Pancreas (tissue), 10 donors: ENCODE results near the gene ASB8. TPM values are rescaled to one million over a fixed set of nuclear protein-coding genes. Genes with fewer than 3 reads are reported as not detected.

Experiments
- ATAC-seq, 4 donors: fragments of 200-7000 bp; cut with Tn5 transposase; one replicate each; pipeline versions ENCODE4 v1.8.0 to v1.9.1; 2020; ENCODE audit warnings: mild to moderate bottlenecking in 4 of 4, moderate library complexity in 4 of 4
- DNase-seq, 6 donors: peaks; one replicate each; pipeline ENCODE4 v3.0.0-alpha.2; 2020
- FAIRE-seq: peaks from 2 replicates; lab custom pipeline; 2012; peaks lifted over from hg19 to GRCh38; lab: Jason Lieb, UNC
- H3K27ac ChIP-seq, 4 donors: fragments of 200-600 bp; sonication (generic); 1 replicate in 3 of 4; 2 replicates in 1 of 4; pipeline versions ENCODE4 v1.5.0 to v1.8.0; 2020
- H3K27me3 ChIP-seq, 4 donors: fragments of 200-600 bp; one replicate each; pipeline ENCODE4 v1.8.0; 2021
- H3K36me3 ChIP-seq, 3 donors: fragments of 200-600 bp; sonication (generic) in 1 of 3; one replicate each; pipeline versions ENCODE4 v1.5.0 to v1.8.0; 2020 to 2021
- H3K4me1 ChIP-seq, 3 donors: fragments of 200-600 bp; one replicate each; pipeline ENCODE4 v1.8.0; 2021
- H3K4me3 ChIP-seq, 4 donors: fragments of 200-600 bp; sonication (generic) in 2 of 4; one replicate each; pipeline versions ENCODE4 v1.5.0 to v1.8.0; 2020 to 2021
- H3K9me3 ChIP-seq, 4 donors: fragments of 200-600 bp; one replicate each; pipeline ENCODE4 v1.8.0; 2021
- CTCF ChIP-seq, 4 donors: fragments of 200-600 bp; sonication (generic) in 3 of 4; IDR thresholded peaks; one replicate each; pipeline versions ENCODE4 v1.5.0 to v1.8.0; 2021; ENCODE audit warnings: antibody characterized with exemption in 4 of 4
- WGBS, 2 donors: extraction: QIAGEN DNeasy Blood & Tissue Kit; methylation state at CpG; one replicate each; pipeline ENCODE4 v1.1.7; 2013; 5-methylcytosine and 5-hydroxymethylcytosine counted together
- intact Hi-C, 3 donors: fragments of 100-400 bp; cut with DNase I; formaldehyde crosslinking; loops; one replicate each; pipeline versions ENCODE4 v1.11.1 to v1.14.2; 2022
- microRNA-seq, 2 donors: library from miRNA; unstranded; fragments of <30 nt; microRNA quantifications; one replicate each; pipeline versions ENCODE4 to v1.1.0, GENCODE V29; 2019 to 2020
- polyA plus RNA-seq, 2 donors: library from polyadenylated mRNA; stranded (reverse); fragments of 200-250 nt; gene quantifications; one replicate each; pipeline ENCODE4 v1.2.3, GENCODE V29; 2013
- total RNA-seq, 6 donors: library from RNA; stranded (reverse); fragmentation: NEBNext Ultra II Directional in 4 of 6; extraction: Animal tissue kit (Norgen Biotek cat#: 25700) in 4 of 6; gene quantifications; one replicate each; pipeline versions ENCODE4 v1.2.1 to v1.2.4, GENCODE V29; 2021 to 2023
- donor health status: healthy with polysubstance abuse.
- donor health status: DM: no; HTN: no; CAD: no; lungs with moderate emphysema.
- donor health status: DM: no; HTN: no; CAD: no.
- donor health status: control.
- donor health status: control.
- donor health status: Bipolar disorder and iron deficiency.
- donor health status: DM: yes; HTN: yes; CAD: no.
- donor health status: DM: no; HTN: no; CAD: no.
- donor health status: DM: no; HTN: no; CAD: no.
- donor health status: DM: yes; HTN: yes; CAD: no.

Gene ASB8
- total and polyA plus RNA-seq, 8 donors, result 8.1 to 27.6 (median 19.4) TPM

DNA sequence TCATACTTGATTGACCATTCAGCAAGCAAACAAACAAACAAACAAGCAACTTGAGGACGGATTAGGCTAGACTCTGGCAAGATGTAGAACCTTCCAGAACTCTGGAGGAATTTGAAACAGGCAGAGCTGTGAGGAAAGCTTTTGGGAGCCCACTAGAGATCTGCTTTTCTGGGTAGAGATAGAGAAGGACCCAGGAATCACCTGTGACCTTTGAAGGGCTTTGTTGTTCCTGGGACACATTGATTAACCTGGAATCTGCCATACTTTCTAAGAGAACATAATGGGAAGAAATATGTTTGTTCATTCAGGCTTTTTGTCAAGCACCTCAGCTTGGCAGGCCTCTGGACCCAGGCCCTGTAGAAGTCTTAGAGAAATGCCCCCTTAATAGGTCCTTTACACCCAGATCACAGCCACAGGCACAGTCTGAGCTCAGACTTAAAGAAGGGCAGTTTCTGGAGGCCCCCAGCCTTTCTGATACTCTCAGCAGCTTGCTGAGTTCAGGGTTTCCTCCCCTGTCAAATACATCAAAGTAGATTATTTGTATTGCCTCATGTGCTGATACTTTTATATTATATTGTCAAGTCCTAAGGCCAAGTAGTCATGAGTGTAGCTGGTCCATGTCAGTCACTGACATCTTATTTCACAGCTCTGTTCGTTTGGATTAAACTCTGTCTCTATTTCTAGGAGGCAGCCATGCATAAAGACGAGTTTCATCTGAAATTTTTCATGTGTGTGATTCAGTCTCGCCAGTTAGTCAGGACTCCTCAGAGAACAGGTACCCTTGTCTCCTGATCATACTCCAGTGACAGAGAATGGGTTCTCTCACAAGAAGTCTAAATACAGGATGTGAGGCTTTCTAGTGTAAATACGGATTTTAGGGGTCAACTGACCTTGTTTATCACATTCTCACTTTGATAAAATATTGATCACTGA, 50.4 kb downstream of the ASB8 start:
- Histone ChIP-seq H3K27ac (peak overlapping the region in 3 of 4 donors; percentile 88 to 94 (median 91)), H3K4me1 (peaks cover 6 to 14% (median 11%) of the 10 kb centered on the region in 3 donors), H3K36me3 (no peaks in the 10 kb centered on the region), H3K27me3 (no peaks in the 10 kb centered on the region), H3K9me3 (no peaks in the 10 kb centered on the region), H3K4me3 (peak overlapping the region in 3 of 4 donors; percentile 79 to 95 (median 89))
- no peak for FAIRE-seq
- 52 to 61% methylated on average over 5 of the region's 5 CpGs for WGBS, 2 donors
- no peak for DNase-seq
- intact Hi-C loops, result no loop called here
- ATAC-seq, result no peak
- no peak for TF ChIP-seq CTCF (IDR thresholded peaks at IDR 0.05)

GRCh38 chr12:48105867-48106680, 51.2 kb downstream of the ASB8 start, which contains the start of gene SENP1:
SENP1 (minus strand) TSS chr12:48106079; CDS start chr12:48101472, 4,607 bp downstream.
- peak in 1 of 4 donors; percentile 13 for TF ChIP-seq CTCF (IDR thresholded peaks at IDR 0.05)
- H3K27ac ChIP-seq, result peak within 1 kb of the TSS; percentile 85 to 94 (median 90)
- intact Hi-C loops, result no loop called here
- no peaks in the 10 kb centered on the region for H3K36me3 ChIP-seq
- H3K9me3 ChIP-seq, result no peaks in the 10 kb centered on the region
- 0 to 1% methylated on average over 43 to 49 of the region's 53 CpGs for WGBS, 2 donors
- peak; percentile 84 to 94 (median 88) for DNase-seq
- H3K4me1 ChIP-seq, result peaks cover 6 to 14% (median 11%) of the 10 kb centered on the region in 3 donors
- peak; percentile 95 to 99 (median 98) for ATAC-seq
- no peaks in the 10 kb centered on the region for H3K27me3 ChIP-seq
- no peak for FAIRE-seq
- peak within 1 kb of the TSS; percentile 79 to 95 (median 88) for H3K4me3 ChIP-seq

DNA sequence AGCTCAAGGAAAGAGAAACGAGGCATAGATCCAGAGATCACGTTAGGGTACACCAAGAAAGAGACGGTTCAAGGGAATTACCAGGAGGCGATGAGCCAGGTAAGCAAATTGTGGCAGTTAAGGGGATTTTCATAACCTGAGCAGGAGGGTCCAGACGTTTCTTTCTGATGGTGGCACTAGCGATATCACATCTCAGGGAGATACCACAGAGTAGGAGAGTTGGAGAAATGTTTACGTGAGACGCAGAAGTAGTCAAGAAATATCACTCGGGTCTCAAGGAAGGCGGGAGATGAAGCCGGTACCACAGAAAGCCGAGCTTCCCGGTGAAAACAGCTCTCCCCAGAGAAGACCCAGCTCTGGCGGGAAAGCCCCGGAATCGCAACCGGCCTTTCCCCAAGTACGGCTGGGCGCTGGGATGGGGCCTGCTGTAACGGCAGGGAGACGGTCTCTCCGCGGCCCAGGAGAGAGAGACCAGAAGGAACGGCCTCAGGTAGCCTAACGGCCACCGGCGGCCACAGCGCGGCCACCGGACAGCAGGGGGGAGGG, 51.9 kb downstream of the ASB8 start:
- FAIRE-seq (no peak), ATAC-seq (peak in 1 of 4 donors; percentile 1), DNase-seq (no peak)
- Histone ChIP-seq H3K36me3 (no peaks in the 10 kb centered on the region), H3K4me3 (peak overlapping the region; percentile 79 to 95 (median 88)), H3K9me3 (no peaks in the 10 kb centered on the region), H3K27ac (peak overlapping the region; percentile 85 to 94 (median 90)), H3K27me3 (no peaks in the 10 kb centered on the region), H3K4me1 (peaks cover 6 to 14% (median 11%) of the 10 kb centered on the region in 3 donors)
- no peak for TF ChIP-seq CTCF (IDR thresholded peaks at IDR 0.05)
- WGBS, 2 donors, result 0% methylated on average over 23 to 30 of the region's 30 CpGs
- intact Hi-C loops, result no loop called here

DNA sequence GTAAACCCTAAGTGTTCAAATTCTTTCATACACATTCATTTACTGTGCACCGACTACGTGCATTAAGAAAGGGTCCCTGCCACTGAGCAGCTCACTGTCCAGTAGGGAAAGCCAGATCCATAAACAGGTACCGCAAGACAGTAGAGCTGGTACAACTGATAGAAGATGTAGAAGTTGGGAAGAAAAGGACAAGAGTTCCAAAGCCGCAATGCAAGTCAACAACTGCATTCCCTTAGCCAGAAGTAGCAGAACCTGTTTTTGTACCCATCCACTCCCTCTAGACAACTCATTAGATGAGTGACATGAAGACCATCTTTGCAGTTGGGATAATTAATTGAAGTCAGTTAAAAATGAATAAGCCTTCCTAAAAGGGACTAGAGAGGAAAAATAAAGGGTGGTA, 52.8 kb downstream of the ASB8 start:
- no peak for FAIRE-seq

More for the DNA sequence above, 52.8 kb downstream of the ASB8 start:
- intact Hi-C loops, result no loop called here
- H3K36me3 ChIP-seq, result no peaks in the 10 kb centered on the region
- H3K4me3 ChIP-seq, result peak overlapping the region in 2 of 4 donors; percentile 89 to 95
- 41 to 43% methylated on average over 4 of the region's 4 CpGs for WGBS, 2 donors
- ATAC-seq, result no peak
- H3K4me1 ChIP-seq, result peaks cover 6 to 14% (median 11%) of the 10 kb centered on the region in 3 donors
- H3K27me3 ChIP-seq, result no peaks in the 10 kb centered on the region
- no peak for TF ChIP-seq CTCF (IDR thresholded peaks at IDR 0.05)
- H3K27ac ChIP-seq, result no peak overlapping the region
- no peaks in the 10 kb centered on the region for H3K9me3 ChIP-seq
- no peak for DNase-seq

Small RNA genes within 50 kb of the gene (microRNA-seq; reads per million reads assigned to microRNA genes)
- gene MIR6505, result 0 to 1.8 reads per million in 2 donors

Other genes with a start within 250 kb of the ASB8 start
- 10 to 100 TPM; 25.6 to 42.1 (median 31.7) TPM for gene TMEM106C, start 193.9 kb downstream of the ASB8 start, total RNA-seq
- 10 to 100 TPM; 24.7 to 44.7 TPM for gene TMEM106C, start 193.9 kb downstream of the ASB8 start, polyA plus RNA-seq
- under 1 TPM in 1 of 6 donors, not detected in 5; 0.06 TPM for gene COL2A1, start 153.0 kb downstream of the ASB8 start, total RNA-seq
- gene COL2A1, start 153.0 kb downstream of the ASB8 start, polyA plus RNA-seq, result under 1 TPM; 0.04 to 0.12 TPM
- 1 to 10 TPM; 6.8 to 8.9 (median 7.4) TPM for gene SENP1, start 51.4 kb downstream of the ASB8 start, total RNA-seq
- gene SENP1, start 51.4 kb downstream of the ASB8 start, polyA plus RNA-seq, result 1 to 10 TPM; 1.9 to 3.4 TPM
- gene PFKM, start 38.2 kb downstream of the ASB8 start, total RNA-seq, result 10 to 100 TPM in 4 of 6 donors, 1 to 10 TPM in 2; 7.0 to 23.1 (median 11.3) TPM
- gene PFKM, start 38.2 kb downstream of the ASB8 start, polyA plus RNA-seq, result 10 to 100 TPM in 1 of 2 donors, 1 to 10 TPM in 1; 9.9 to 27.5 TPM
- under 1 TPM; 0.16 to 0.76 (median 0.34) TPM for gene CCDC184, start 26.1 kb upstream of the ASB8 start, total RNA-seq
- gene CCDC184, start 26.1 kb upstream of the ASB8 start, polyA plus RNA-seq, result 1 to 10 TPM in 1 of 2 donors, under 1 TPM in 1; 0.61 to 3.1 TPM
- gene OR10AD1, start 45.8 kb upstream of the ASB8 start, total RNA-seq, result not detected
- not detected for gene OR10AD1, start 45.8 kb upstream of the ASB8 start, polyA plus RNA-seq
- 10 to 100 TPM in 5 of 6 donors, 1 to 10 TPM in 1; 9.9 to 14.4 (median 12.3) TPM for gene ZNF641, start 193.4 kb upstream of the ASB8 start, total RNA-seq
- gene ZNF641, start 193.4 kb upstream of the ASB8 start, polyA plus RNA-seq, result 1 to 10 TPM; 8.0 to 9.2 TPM